Head of caudate nucleus (tissue), 42 donors: Measurements from ENCODE around the gene DYNLT4.
"Not testable (repeated sequence)": the region's sequence is repeated elsewhere in the genome, so short reads cannot be mapped to it uniquely, and the experiment has no call there.

Source experiments
- DNase-seq, 42 donors: peaks; one replicate each; pipeline versions ENCODE4 v3.0.0 to v3.0.0-alpha.2; 2020 to 2021; ENCODE audit warnings: mixed read lengths in 7 of 42
- intact Hi-C: fragments of 100-400 bp; cut with DNase I; formaldehyde crosslinking; loops from one replicate; pipeline ENCODE4 v1.15.0; 2022

Gene DYNLT4

GRCh38 chr1:44830900-44831304, 23.8 kb upstream of the DYNLT4 start:
- DNase-seq, result no peak
- intact Hi-C loops, result loop anchor here (10.0 kb wide), 2 partner anchors 174 to 474 kb away; no protein-coding TSS in a partner anchor

- DNase-seq, result peak in 1 of 42 donors; percentile 26
- intact Hi-C loops, result loop anchor here (10.0 kb wide), 2 partner anchors 175 to 475 kb away; no protein-coding TSS in a partner anchor
These were observed 22.6 kb upstream of the DYNLT4 start for GRCh38 chr1:44829506-44830384.

- peak in 1 of 42 donors; percentile 9 for DNase-seq
- intact Hi-C loops, result no loop called here
These were observed 21.8 kb upstream of the DYNLT4 start for GRCh38 chr1:44828841-44829440.

GRCh38 chr1:44828003-44828651, 21.0 kb upstream of the DYNLT4 start:
- intact Hi-C loops, result no loop called here
- DNase-seq, result peak in 1 of 42 donors; percentile 21

GRCh38 chr1:44827197-44828002, 20.2 kb upstream of the DYNLT4 start:
- intact Hi-C loops, result no loop called here
- DNase-seq, result peak in 1 of 42 donors; percentile 20

- peak in 24 of 42 donors; percentile 32 to 64 (median 57) for DNase-seq
- intact Hi-C loops, result no loop called here
These were observed 19.4 kb upstream of the DYNLT4 start for GRCh38 chr1:44826375-44827196.

GRCh38 chr1:44824392-44824791, 17.2 kb upstream of the DYNLT4 start:
- peak in 1 of 42 donors; percentile 10 for DNase-seq
- intact Hi-C loops, result not testable (repeated sequence)

GRCh38 chr1:44822981-44823451, 15.9 kb upstream of the DYNLT4 start:
- DNase-seq, result peak in 1 of 42 donors; percentile 26
- intact Hi-C loops, result no loop called here

- intact Hi-C loops, result no loop called here
- peak in 2 of 42 donors; percentile 3 to 28 for DNase-seq
These were observed 15.1 kb upstream of the DYNLT4 start for GRCh38 chr1:44822131-44822701.

- peak in 1 of 42 donors; percentile 24 for DNase-seq
- intact Hi-C loops, result loop anchor here (2.0 kb wide), 1 partner anchor 20 kb away; the partner anchor contains the start of gene PLK3
These were observed 14.1 kb upstream of the DYNLT4 start for GRCh38 chr1:44821240-44821715.

GRCh38 chr1:44820328-44821239, 13.4 kb upstream of the DYNLT4 start:
- intact Hi-C loops, result loop anchor here (2.0 kb wide), 1 partner anchor 20 kb away; the partner anchor contains the start of gene PLK3
- peak in 2 of 42 donors; percentile 4 to 28 for DNase-seq

- intact Hi-C loops, result loop anchor here (2.0 kb wide), 1 partner anchor 19 kb away; the partner anchor contains the start of gene PLK3
- peak in 41 of 42 donors; percentile 45 to 85 (median 67) for DNase-seq
These were observed 12.6 kb upstream of the DYNLT4 start for GRCh38 chr1:44819608-44820327.

- intact Hi-C loops, result no loop called here
- peak in 3 of 42 donors; percentile 0 to 6 (median 5) for DNase-seq
These were observed 12.1 kb upstream of the DYNLT4 start for GRCh38 chr1:44819196-44819607.

GRCh38 chr1:44817771-44818495, 10.8 kb upstream of the DYNLT4 start:
- DNase-seq, result peak in 1 of 42 donors; percentile 25
- intact Hi-C loops, result no loop called here

GRCh38 chr1:44817307-44817706, 10.2 kb upstream of the DYNLT4 start:
- intact Hi-C loops, result no loop called here
- DNase-seq, result no peak
